Astrocyte (in vitro differentiated cells and primary cell): ENCODE results near the gene SH2D7. TPM values are rescaled to one million over a fixed set of nuclear protein-coding genes. Genes with fewer than 3 reads are reported as not detected.

Experiments used
- DNase-seq: peaks from one replicate; pipeline ENCODE4 v3.0.0-alpha.2; 2010; ENCODE audit warnings: low read depth
- FAIRE-seq: peaks from 2 replicates; lab custom pipeline; 2011; peaks lifted over from hg19 to GRCh38; lab: Jason Lieb, UNC
- H2AFZ ChIP-seq: 2 replicates; pipeline ENCODE4 v1.6.0; 2012; ENCODE audit warnings: low read depth, low read length, inconsistent platforms
- H3K27ac ChIP-seq: 2 replicates; pipeline ENCODE4 v1.5.1; 2011; ENCODE audit warnings: low read depth, low read length, inconsistent platforms
- H3K27me3 ChIP-seq: 2 replicates; pipeline ENCODE4 v1.6.0; 2011; ENCODE audit warnings: low read length, inconsistent platforms; ENCODE audit not compliant: insufficient read depth
- H3K36me3 ChIP-seq: 2 replicates; pipeline ENCODE4 v1.5.1; 2011; ENCODE audit warnings: low read length, inconsistent platforms; ENCODE audit not compliant: insufficient read depth
- H3K4me1 ChIP-seq: 2 replicates; pipeline ENCODE4 v1.5.1; 2011; ENCODE audit warnings: low read length, inconsistent platforms; ENCODE audit not compliant: insufficient read depth
- H3K4me2 ChIP-seq: 2 replicates; pipeline ENCODE4 v1.6.0; 2012; ENCODE audit warnings: low read length, inconsistent platforms
- H3K4me3 ChIP-seq: 2 replicates; pipeline ENCODE4 v1.5.1; 2011; ENCODE audit warnings: low read depth, mild to moderate bottlenecking, low read length, inconsistent platforms; ENCODE audit not compliant: insufficient read depth
- H3K79me2 ChIP-seq: 2 replicates; pipeline ENCODE4 v1.6.0; 2012; ENCODE audit warnings: mild to moderate bottlenecking, low read length, inconsistent platforms; ENCODE audit not compliant: insufficient read depth
- H3K9ac ChIP-seq: 2 replicates; pipeline ENCODE4 v1.6.0; 2012; ENCODE audit warnings: mild to moderate bottlenecking, low read length, inconsistent platforms
- H3K9me3 ChIP-seq: 2 replicates; pipeline ENCODE4 v1.5.1; 2012; ENCODE audit warnings: low read depth, mild to moderate bottlenecking, low read length, inconsistent platforms; ENCODE audit not compliant: insufficient read depth
- H4K20me1 ChIP-seq: 2 replicates; pipeline ENCODE4 v1.6.0; 2012; ENCODE audit warnings: low read length, inconsistent platforms; ENCODE audit not compliant: insufficient read depth
- H3K27ac Mint-ChIP-seq: one replicate; pipeline ENCODE4 v1.8.0; 2021; ENCODE audit warnings: mild to moderate bottlenecking, mixed read lengths; ENCODE audit not compliant: unreplicated experiment
- H3K27me3 Mint-ChIP-seq: one replicate; pipeline ENCODE4 v1.8.0; 2021; ENCODE audit warnings: low read depth, mixed read lengths; ENCODE audit not compliant: unreplicated experiment
- H3K36me3 Mint-ChIP-seq: one replicate; pipeline ENCODE4 v1.8.0; 2021; ENCODE audit warnings: low read depth, mixed read lengths; ENCODE audit not compliant: unreplicated experiment
- H3K4me1 Mint-ChIP-seq: one replicate; pipeline ENCODE4 v1.8.0; 2021; ENCODE audit warnings: low read depth, mixed read lengths; ENCODE audit not compliant: unreplicated experiment
- H3K4me3 Mint-ChIP-seq: one replicate; pipeline ENCODE4 v1.8.0; 2021; ENCODE audit warnings: mild to moderate bottlenecking, moderate library complexity, mixed read lengths; ENCODE audit not compliant: unreplicated experiment
- H3K9me3 Mint-ChIP-seq: one replicate; pipeline ENCODE4 v1.8.0; 2021; ENCODE audit warnings: mild to moderate bottlenecking, mixed read lengths; ENCODE audit not compliant: unreplicated experiment
- EZH2 ChIP-seq: IDR thresholded peaks from 2 replicates; pipeline ENCODE4 v1.6.1; 2012; ENCODE audit warnings: mild to moderate bottlenecking, low read length, inconsistent platforms; ENCODE audit not compliant: insufficient read depth
- total RNA-seq: library from RNA; stranded (reverse); gene quantifications from 2 replicates; pipeline ENCODE4 v1.2.1, GENCODE V29; 2021
- TF ChIP-seq, protein P1 (sequence below): IDR thresholded peaks from 2 replicates; pipeline ENCODE4 v1.5.1; 2011; ENCODE audit warnings: low read depth, mild to moderate bottlenecking, inconsistent platforms, low read length, moderate library complexity; ENCODE audit not compliant: insufficient read depth

The SH2D7 gene
- total RNA-seq, 1 donor from 2014 or later, result not detected

DNA sequence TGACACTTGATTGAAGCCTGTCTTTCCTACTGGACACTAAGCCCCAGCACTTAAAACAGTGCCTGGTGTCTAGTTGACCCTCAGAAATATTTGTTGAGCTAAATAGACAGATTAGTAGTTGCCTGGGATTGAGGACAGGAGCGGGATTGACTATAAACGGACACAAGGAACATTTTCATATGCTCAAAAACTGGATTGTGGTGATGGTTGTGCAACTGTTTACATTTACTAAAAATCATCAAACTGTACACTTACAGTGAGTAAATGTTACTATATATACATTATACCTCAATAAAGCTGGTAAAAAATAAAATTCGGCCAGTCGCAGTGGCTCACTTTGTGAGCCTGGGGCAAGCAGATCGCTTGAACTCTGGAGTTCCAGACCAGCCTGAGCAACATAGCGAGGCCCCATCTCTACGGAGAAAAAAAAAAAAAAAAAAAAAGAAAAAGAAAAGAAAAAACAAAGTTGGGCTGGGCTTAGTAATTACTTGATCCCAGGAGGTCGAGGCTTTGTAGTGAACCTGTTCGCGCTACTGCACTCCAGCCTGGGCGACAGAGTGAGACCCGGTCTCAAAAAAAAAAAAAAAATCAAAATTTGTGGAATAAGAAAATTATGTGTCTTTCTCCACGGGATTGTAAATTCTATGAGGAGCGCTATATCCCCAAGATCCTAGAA, 56.2 kb downstream of the SH2D7 start:
- no peaks in the 10 kb centered on the region for H3K27me3 ChIP-seq
- peaks cover 38% of the 10 kb centered on the region for H3K79me2 ChIP-seq
- peak overlapping the region; percentile 93 for H3K9ac ChIP-seq
- peak overlapping the region; percentile 98 for H3K4me2 ChIP-seq
- H3K36me3 Mint-ChIP-seq, result peaks cover 6% of the 10 kb centered on the region
- H4K20me1 ChIP-seq, result peaks cover 25% of the 10 kb centered on the region
- H3K4me1 Mint-ChIP-seq, result peaks cover 5% of the 10 kb centered on the region
- no peaks in the 10 kb centered on the region for H3K27me3 Mint-ChIP-seq
- H3K9me3 ChIP-seq, result no peaks in the 10 kb centered on the region
- no peak for FAIRE-seq
- H2AFZ ChIP-seq, result peak overlapping the region; percentile 86
- no peak for TF ChIP-seq EZH2
- TF ChIP-seq, protein P1, sequence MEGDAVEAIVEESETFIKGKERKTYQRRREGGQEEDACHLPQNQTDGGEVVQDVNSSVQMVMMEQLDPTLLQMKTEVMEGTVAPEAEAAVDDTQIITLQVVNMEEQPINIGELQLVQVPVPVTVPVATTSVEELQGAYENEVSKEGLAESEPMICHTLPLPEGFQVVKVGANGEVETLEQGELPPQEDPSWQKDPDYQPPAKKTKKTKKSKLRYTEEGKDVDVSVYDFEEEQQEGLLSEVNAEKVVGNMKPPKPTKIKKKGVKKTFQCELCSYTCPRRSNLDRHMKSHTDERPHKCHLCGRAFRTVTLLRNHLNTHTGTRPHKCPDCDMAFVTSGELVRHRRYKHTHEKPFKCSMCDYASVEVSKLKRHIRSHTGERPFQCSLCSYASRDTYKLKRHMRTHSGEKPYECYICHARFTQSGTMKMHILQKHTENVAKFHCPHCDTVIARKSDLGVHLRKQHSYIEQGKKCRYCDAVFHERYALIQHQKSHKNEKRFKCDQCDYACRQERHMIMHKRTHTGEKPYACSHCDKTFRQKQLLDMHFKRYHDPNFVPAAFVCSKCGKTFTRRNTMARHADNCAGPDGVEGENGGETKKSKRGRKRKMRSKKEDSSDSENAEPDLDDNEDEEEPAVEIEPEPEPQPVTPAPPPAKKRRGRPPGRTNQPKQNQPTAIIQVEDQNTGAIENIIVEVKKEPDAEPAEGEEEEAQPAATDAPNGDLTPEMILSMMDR, result no peak
- peak overlapping the region; percentile 73 for H3K27ac ChIP-seq
- peak overlapping the region; percentile 95 for H3K4me3 ChIP-seq
- peak overlapping the region; percentile 89 for H3K27ac Mint-ChIP-seq
- H3K36me3 ChIP-seq, result no peaks in the 10 kb centered on the region
- H3K4me1 ChIP-seq, result peaks cover 14% of the 10 kb centered on the region
- H3K9me3 Mint-ChIP-seq, result no peaks in the 10 kb centered on the region
- DNase-seq, result no peak
- H3K4me3 Mint-ChIP-seq, result peak overlapping the region; percentile 90

DNA sequence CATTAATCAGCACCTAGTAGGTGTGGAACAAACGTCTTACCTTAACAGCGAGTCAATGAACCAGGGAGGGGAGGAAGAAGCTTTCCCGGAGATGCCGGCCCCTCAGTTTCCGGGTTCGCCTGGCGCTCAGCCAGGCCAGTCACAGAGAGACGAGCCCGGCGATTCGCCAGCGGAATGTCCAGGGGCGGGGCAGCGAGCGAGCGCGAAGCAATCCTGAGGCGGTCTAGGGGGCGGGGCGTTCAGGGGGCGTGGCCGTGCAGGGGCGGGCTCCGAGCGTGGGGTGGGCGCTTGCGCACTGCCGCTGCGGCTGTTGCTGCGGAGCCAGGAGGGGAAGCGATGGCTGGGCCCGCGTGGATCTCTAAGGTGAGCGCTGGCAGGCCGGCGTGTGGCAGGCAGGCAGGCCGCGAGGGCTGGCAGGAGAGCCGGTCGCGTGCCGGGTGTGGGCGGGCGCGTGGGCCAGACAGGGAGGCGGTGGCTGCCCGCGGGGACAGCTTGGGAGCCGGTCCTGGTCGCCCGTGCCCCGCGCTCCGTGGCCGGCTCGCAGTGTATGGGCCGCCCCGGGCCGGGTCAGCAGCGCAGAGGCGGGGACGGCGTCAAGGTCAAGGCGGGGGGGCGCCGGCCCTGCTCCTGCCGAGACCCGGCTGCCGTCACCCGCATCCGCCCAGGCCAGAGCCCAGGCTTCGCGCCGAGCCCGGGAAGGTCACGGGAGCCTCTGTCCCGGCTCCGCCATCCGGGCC, 56.9 kb downstream of the SH2D7 start, which contains the start of gene IDH3A:
TSS of gene IDH3A (plus strand) at position 295 of the 737 bp plus-strand sequence. CDS start at position 337, 42 bp downstream.
- Histone ChIP-seq H3K4me3 (peak within 1 kb of the TSS; percentile 95), H3K4me2 (peak within 1 kb of the TSS; percentile 98), H3K4me1 (peaks cover 14% of the 10 kb centered on the region), H2AFZ (peak within 1 kb of the TSS; percentile 87), H3K36me3 (no peaks in the 10 kb centered on the region), H3K9me3 (no peaks in the 10 kb centered on the region), H3K9ac (peak within 1 kb of the TSS; percentile 93), H4K20me1 (peaks cover 28% of the 10 kb centered on the region), H3K27ac (peak within 1 kb of the TSS; percentile 73), H3K79me2 (peaks cover 45% of the 10 kb centered on the region), H3K27me3 (no peaks in the 10 kb centered on the region)
- DNase-seq, result peak; percentile 74
- H3K27ac Mint-ChIP-seq, result peak within 1 kb of the TSS; percentile 89
- TF ChIP-seq, protein P1, result no peak
- TF ChIP-seq EZH2, result no peak
- peak within 1 kb of the TSS; percentile 90 for H3K4me3 Mint-ChIP-seq
- H3K36me3 Mint-ChIP-seq, result peaks cover 6% of the 10 kb centered on the region
- no peaks in the 10 kb centered on the region for H3K9me3 Mint-ChIP-seq
- no peak for FAIRE-seq
- H3K4me1 Mint-ChIP-seq, result peaks cover 5% of the 10 kb centered on the region
- no peaks in the 10 kb centered on the region for H3K27me3 Mint-ChIP-seq
